ENCODE measurements around the gene MRC1. TPM values are rescaled to one million over a fixed set of nuclear protein-coding genes. Genes with fewer than 3 reads are reported as not detected.

Gene MRC1
- total and polyA plus RNA-seq, 2 of the 8 experiments (the other 6 are each of a cell fraction or from before 2014, with no cell fraction given) = 0.03 to 0.06 TPM

GRCh38 chr10:17918187-17918903, 109.2 kb downstream of the MRC1 start:
- H3K27me3 ChIP-seq (replicated peaks in 1 of 4; ENCODE audit: control insufficient read depth in 3 of 4, extremely low read depth in 1 of 4, insufficient read depth in 3 of 4, low read length in 3 of 4) = no peaks in the 10 kb centered on the region
- 84% methylated on average over 12 of the region's 12 CpGs; no CpG with 5 or more reads in 1 of the 2 experiments for WGBS, 2 experiments (ENCODE audit: extremely low coverage in 1 of 2, insufficient coverage in 1 of 2, insufficient read length in 1 of 2, insufficient replicate concordance in 2 of 2, low coverage in 1 of 2, low lambda C conversion rate in 2 of 2, missing lambda C conversion rate in 1 of 2)
- H3K9me3 ChIP-seq (ENCODE audit: insufficient read depth in 2 of 2, low read depth in 1 of 2, low read length in 1 of 2) = no peaks in the 10 kb centered on the region
- H3K14ac ChIP-seq (ENCODE audit: insufficient read length) = no peak overlapping the region
- H3K27ac ChIP-seq (ENCODE audit: low read depth, low read length) = no peak overlapping the region
- H2BK120ac ChIP-seq (replicated peaks; ENCODE audit: low read depth, low read length) = no peak overlapping the region
- no peak overlapping the region for H2BK15ac ChIP-seq (ENCODE audit: low read length)
- peak overlapping the region; percentile 52; the same call in 1 of the 2 replicates for H2BK12ac ChIP-seq (ENCODE audit: low read depth, low read length)
- no peaks in the 10 kb centered on the region for H3K79me1 ChIP-seq (ENCODE audit: low read depth, low read length)
- no peak overlapping the region for H4K8ac ChIP-seq (ENCODE audit: extremely low read depth, insufficient read depth, low read length)
- ChIA-PET CTCF (ENCODE audit: partially characterized antibody) (interaction anchor here (1.2 kb wide), 1 partner anchor 17 kb away, joined by 3 read pairs; no protein-coding TSS in a partner anchor), POLR2A (ENCODE audit: partially characterized antibody) (no interaction called here)
- H3K4me3 ChIP-seq (ENCODE audit: extremely low read depth in 1 of 4, insufficient read depth in 2 of 4, low read depth in 3 of 4, low read length in 4 of 4) = no peak overlapping the region
- H3K56ac ChIP-seq (replicated peaks; ENCODE audit: insufficient read length, low read depth, low read length) = no peak overlapping the region
- H4K20me1 ChIP-seq (replicated peaks in 1 of 2; ENCODE audit: control insufficient read depth in 1 of 2, insufficient read depth in 2 of 2, low read length in 2 of 2) = no peaks in the 10 kb centered on the region
- H3K4me2 ChIP-seq (ENCODE audit: insufficient read depth in 1 of 2, low read depth in 2 of 2, low read length in 2 of 2) = peak overlapping the region in 1 of 2 experiments; percentile 5; a peak in 1 of 4 replicates
- H3K18ac ChIP-seq (ENCODE audit: extremely low read depth, low read length) = no peak overlapping the region
- no peaks in the 10 kb centered on the region for H3K36me3 ChIP-seq (ENCODE audit: control insufficient read depth in 2 of 4, insufficient read depth in 4 of 4, low read length in 3 of 4)
- H2BK5ac ChIP-seq (ENCODE audit: low read depth, low read length) = no peak overlapping the region
- no peak for DNase-seq (ENCODE audit: low read depth in 1 of 2, low spot score in 2 of 2)
- H4K5ac ChIP-seq (ENCODE audit: insufficient read length, low read depth, low read length) = no peak overlapping the region
- H2BK20ac ChIP-seq (ENCODE audit: low read length) = no peak overlapping the region
- FAIRE-seq = peak; percentile 50
- H2AFZ ChIP-seq (ENCODE audit: low read length) = no peak overlapping the region
- no peak overlapping the region for H3K23ac ChIP-seq (ENCODE audit: insufficient read length)
- H3K4me1 ChIP-seq (replicated peaks in 1 of 4; ENCODE audit: control insufficient read depth in 3 of 4, insufficient read depth in 4 of 4, low read length in 3 of 4) = 0 out of 7 replicates have a peak, but pooled peaks cover 0 to 2% (median 0%) of the 10 kb centered on the region in 4 experiments
- no peak overlapping the region for H3K4ac ChIP-seq (replicated peaks; ENCODE audit: insufficient read length, low read depth, low read length)
- H3K23me2 ChIP-seq (ENCODE audit: low read depth, low read length) = no peaks in the 10 kb centered on the region
- H4K91ac ChIP-seq (replicated peaks; ENCODE audit: insufficient read length, low read length) = no peak overlapping the region
- H2AK5ac ChIP-seq (ENCODE audit: low read depth, low read length) = no peak overlapping the region
- no peaks in the 10 kb centered on the region for H3K79me2 ChIP-seq (ENCODE audit: control insufficient read depth in 1 of 2, insufficient read depth in 2 of 2, low read length in 2 of 2)
- H3K9ac ChIP-seq (replicated peaks in 1 of 4; ENCODE audit: extremely low read depth in 1 of 4, low read depth in 3 of 4, low read length in 3 of 4) = peak overlapping the region in 1 of 4 experiments; percentile 22; a peak in 1 of 7 replicates
- TF ChIP-seq E2F6 (IDR thresholded peaks at IDR 0.05) = no peak
- TF ChIP-seq CREB1 (IDR thresholded peaks at IDR 0.05) = no peak
- no peak for TF ChIP-seq SAP30 (IDR thresholded peaks at IDR 0.05; ENCODE audit: insufficient read depth, insufficient replicate concordance, low read length)
- no peak for TF ChIP-seq EP300 (IDR thresholded peaks at IDR 0.05; ENCODE audit: borderline replicate concordance in 1 of 2, low read depth in 2 of 2, low read length in 2 of 2)
- no peak for TF ChIP-seq CEBPB (IDR thresholded peaks at IDR 0.05; ENCODE audit: low read depth, low read length)
- no peak for TF ChIP-seq RXRA (IDR thresholded peaks at IDR 0.05; ENCODE audit: insufficient read depth, low read depth, low read length)
- TF ChIP-seq JUN (IDR thresholded peaks at IDR 0.05; ENCODE audit: low read depth, low read length) = no peak
- TF ChIP-seq CBX5 (IDR thresholded peaks at IDR 0.05; ENCODE audit: low read depth, low read length) = no peak
- TF ChIP-seq EZH2 (IDR thresholded peaks at IDR 0.05; ENCODE audit: low read depth, low read length, severe bottlenecking) = no peak
